ENCODE measurements around the gene LRCH1. TPM values are rescaled to one million over a fixed set of nuclear protein-coding genes. Genes with fewer than 3 reads are reported as not detected.

LRCH1 gene
- total RNA-seq, 1 experiment from 2014 or later = 27.0 TPM

DNA sequence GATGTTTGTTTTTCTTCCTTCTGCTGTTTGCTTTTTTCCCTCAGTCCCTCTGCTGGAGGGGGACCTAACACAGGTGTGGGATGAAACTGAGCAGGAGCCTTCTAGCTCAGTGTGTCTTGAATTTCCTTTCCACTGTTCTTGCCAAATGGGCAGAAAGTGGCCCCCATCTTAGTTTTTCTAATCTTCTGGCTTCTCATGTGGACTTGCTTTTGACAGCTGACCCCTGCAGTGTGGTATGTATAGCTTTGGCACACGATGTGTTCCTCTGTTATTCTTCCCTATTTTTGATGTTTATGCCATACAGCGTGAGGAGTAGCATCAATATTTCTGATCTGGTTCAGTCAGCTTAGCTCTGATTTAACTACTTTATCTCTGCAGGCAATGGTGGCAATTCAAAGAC lies 8.3 kb downstream of the LRCH1 start:
- TF ChIP-seq, protein P1, sequence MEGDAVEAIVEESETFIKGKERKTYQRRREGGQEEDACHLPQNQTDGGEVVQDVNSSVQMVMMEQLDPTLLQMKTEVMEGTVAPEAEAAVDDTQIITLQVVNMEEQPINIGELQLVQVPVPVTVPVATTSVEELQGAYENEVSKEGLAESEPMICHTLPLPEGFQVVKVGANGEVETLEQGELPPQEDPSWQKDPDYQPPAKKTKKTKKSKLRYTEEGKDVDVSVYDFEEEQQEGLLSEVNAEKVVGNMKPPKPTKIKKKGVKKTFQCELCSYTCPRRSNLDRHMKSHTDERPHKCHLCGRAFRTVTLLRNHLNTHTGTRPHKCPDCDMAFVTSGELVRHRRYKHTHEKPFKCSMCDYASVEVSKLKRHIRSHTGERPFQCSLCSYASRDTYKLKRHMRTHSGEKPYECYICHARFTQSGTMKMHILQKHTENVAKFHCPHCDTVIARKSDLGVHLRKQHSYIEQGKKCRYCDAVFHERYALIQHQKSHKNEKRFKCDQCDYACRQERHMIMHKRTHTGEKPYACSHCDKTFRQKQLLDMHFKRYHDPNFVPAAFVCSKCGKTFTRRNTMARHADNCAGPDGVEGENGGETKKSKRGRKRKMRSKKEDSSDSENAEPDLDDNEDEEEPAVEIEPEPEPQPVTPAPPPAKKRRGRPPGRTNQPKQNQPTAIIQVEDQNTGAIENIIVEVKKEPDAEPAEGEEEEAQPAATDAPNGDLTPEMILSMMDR (IDR thresholded peaks at IDR 0.05; ENCODE audit: insufficient read depth in 1 of 2, low read depth in 1 of 2, low read length in 1 of 2, severe bottlenecking in 1 of 2, unreplicated experiment in 1 of 2) = no peak
- intact Hi-C loops (cut with micrococcal nuclease; ENCODE audit: unreplicated experiment) = no loop called here
- Mint-ChIP-seq H3K27me3 (ENCODE audit: insufficient read depth, unreplicated experiment) (no peaks in the 10 kb centered on the region), H3K27ac (ENCODE audit: unreplicated experiment) (no peak overlapping the region), H3K36me3 (ENCODE audit: insufficient read depth, unreplicated experiment) (peaks cover 11% of the 10 kb centered on the region), H3K9me3 (ENCODE audit: unreplicated experiment) (no peaks in the 10 kb centered on the region), H3K4me1 (ENCODE audit: low read depth, unreplicated experiment) (peaks cover 12% of the 10 kb centered on the region), H3K4me3 (ENCODE audit: unreplicated experiment) (no peak overlapping the region)
- ChIA-PET CTCF (no interaction called here), POLR2A (no interaction called here)
- H3K36me3 ChIP-seq (ENCODE audit: control insufficient read depth, insufficient read depth, low read length) = no peaks in the 10 kb centered on the region
- no peak overlapping the region for H3K4me3 ChIP-seq (ENCODE audit: low read depth, low read length)
- no peak for DNase-seq
- H3K9me3 ChIP-seq = no peaks in the 10 kb centered on the region
- peaks cover 26% of the 10 kb centered on the region for H3K4me1 ChIP-seq
- BruUV-seq (replicated peaks) = no TSS peak
- no peaks in the 10 kb centered on the region for H3K27me3 ChIP-seq (replicated peaks; ENCODE audit: control insufficient read depth, insufficient read depth, low read length)

DNA sequence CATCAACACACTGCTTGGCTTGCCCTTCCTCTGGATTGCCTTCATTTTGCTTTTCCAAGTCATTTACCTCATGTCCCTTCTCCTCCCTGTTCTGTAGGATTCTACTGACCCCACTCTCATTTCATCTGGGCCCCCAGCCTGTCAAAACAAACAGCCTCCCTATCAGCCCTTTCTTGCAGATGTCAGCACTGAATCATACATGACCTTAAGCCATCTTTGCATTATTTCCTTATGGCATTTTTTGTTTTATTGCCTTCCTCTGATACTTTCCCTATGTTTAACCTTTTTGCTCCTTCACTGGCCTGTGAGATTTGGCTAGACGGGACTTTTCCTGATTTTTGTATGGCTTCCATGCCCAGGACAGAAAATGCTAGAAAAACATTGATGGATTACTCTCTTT lies 8.7 kb downstream of the LRCH1 start:
- no peak overlapping the region for H3K4me3 ChIP-seq (ENCODE audit: low read depth, low read length)
- TF ChIP-seq, protein P1 (IDR thresholded peaks at IDR 0.05; ENCODE audit: insufficient read depth in 1 of 2, low read depth in 1 of 2, low read length in 1 of 2, severe bottlenecking in 1 of 2, unreplicated experiment in 1 of 2) = no peak
- Mint-ChIP-seq H3K27ac (ENCODE audit: unreplicated experiment) (no peak overlapping the region), H3K36me3 (ENCODE audit: insufficient read depth, unreplicated experiment) (peaks cover 11% of the 10 kb centered on the region), H3K4me3 (ENCODE audit: unreplicated experiment) (no peak overlapping the region), H3K4me1 (ENCODE audit: low read depth, unreplicated experiment) (peaks cover 12% of the 10 kb centered on the region), H3K27me3 (ENCODE audit: insufficient read depth, unreplicated experiment) (no peaks in the 10 kb centered on the region), H3K9me3 (ENCODE audit: unreplicated experiment) (no peaks in the 10 kb centered on the region)
- H3K9me3 ChIP-seq = no peaks in the 10 kb centered on the region
- no peaks in the 10 kb centered on the region for H3K27me3 ChIP-seq (replicated peaks; ENCODE audit: control insufficient read depth, insufficient read depth, low read length)
- H3K36me3 ChIP-seq (ENCODE audit: control insufficient read depth, insufficient read depth, low read length) = no peaks in the 10 kb centered on the region
- POLR2A ChIA-PET = no interaction called here
- DNase-seq = no peak
- peaks cover 24% of the 10 kb centered on the region for H3K4me1 ChIP-seq
- CTCF ChIA-PET = interaction anchor here (0.7 kb wide), 1 partner anchor 1971 kb away, joined by 3 read pairs; no protein-coding TSS in a partner anchor
- BruUV-seq (replicated peaks) = no TSS peak
- intact Hi-C loops (cut with micrococcal nuclease; ENCODE audit: unreplicated experiment) = no loop called here

DNA sequence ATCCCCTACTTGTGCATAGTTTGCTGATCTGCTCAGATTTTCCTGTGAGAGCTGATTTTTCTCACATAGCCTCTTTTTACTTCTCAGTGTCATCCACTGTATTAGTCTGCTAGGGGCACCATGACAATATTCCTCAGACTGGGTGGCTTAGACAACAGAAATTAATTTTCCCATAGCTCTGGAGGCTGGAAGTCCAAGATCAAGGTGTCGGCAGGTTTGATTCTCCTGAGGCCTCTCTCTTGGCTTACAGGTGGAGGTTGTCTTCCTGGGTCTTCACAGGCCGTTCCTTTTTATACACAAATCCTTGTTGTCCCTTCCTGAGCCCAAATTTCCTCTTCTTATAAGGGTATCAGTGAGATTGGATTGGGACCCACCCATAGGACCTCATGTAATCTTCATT lies 9.2 kb downstream of the LRCH1 start:
- POLR2A ChIA-PET = no interaction called here
- Mint-ChIP-seq H3K4me1 (ENCODE audit: low read depth, unreplicated experiment) (peaks cover 8% of the 10 kb centered on the region), H3K4me3 (ENCODE audit: unreplicated experiment) (no peak overlapping the region), H3K27ac (ENCODE audit: unreplicated experiment) (no peak overlapping the region), H3K27me3 (ENCODE audit: insufficient read depth, unreplicated experiment) (no peaks in the 10 kb centered on the region), H3K9me3 (ENCODE audit: unreplicated experiment) (no peaks in the 10 kb centered on the region), H3K36me3 (ENCODE audit: insufficient read depth, unreplicated experiment) (peaks cover 6% of the 10 kb centered on the region)
- TF ChIP-seq, protein P1 (IDR thresholded peaks at IDR 0.05; ENCODE audit: insufficient read depth in 1 of 2, low read depth in 1 of 2, low read length in 1 of 2, severe bottlenecking in 1 of 2, unreplicated experiment in 1 of 2) = no peak
- no peaks in the 10 kb centered on the region for H3K27me3 ChIP-seq (replicated peaks; ENCODE audit: control insufficient read depth, insufficient read depth, low read length)
- BruUV-seq (replicated peaks) = no TSS peak
- no peaks in the 10 kb centered on the region for H3K36me3 ChIP-seq (ENCODE audit: control insufficient read depth, insufficient read depth, low read length)
- intact Hi-C loops (cut with micrococcal nuclease; ENCODE audit: unreplicated experiment) = no loop called here
- H3K4me1 ChIP-seq = peaks cover 24% of the 10 kb centered on the region
- no peaks in the 10 kb centered on the region for H3K9me3 ChIP-seq
- no peak for DNase-seq
- CTCF ChIA-PET = interaction anchor here (0.7 kb wide), 1 partner anchor 1970 kb away, joined by 3 read pairs; no protein-coding TSS in a partner anchor
- no peak overlapping the region for H3K4me3 ChIP-seq (ENCODE audit: low read depth, low read length)

Measured in Caco-2 (cell line).